Stimulated activated CD4-positive, alpha-beta T cell treated with anti-CD3 and anti-CD28 coated beads, Interleukin-4, amount 100 ng/mL, for 24 hours (primary cell): ENCODE data around the gene CACNG4.

Experiments
- DNase-seq: peaks from one replicate; pipeline ENCODE4 v3.0.0-alpha.2; 2020

CACNG4 gene

DNA sequence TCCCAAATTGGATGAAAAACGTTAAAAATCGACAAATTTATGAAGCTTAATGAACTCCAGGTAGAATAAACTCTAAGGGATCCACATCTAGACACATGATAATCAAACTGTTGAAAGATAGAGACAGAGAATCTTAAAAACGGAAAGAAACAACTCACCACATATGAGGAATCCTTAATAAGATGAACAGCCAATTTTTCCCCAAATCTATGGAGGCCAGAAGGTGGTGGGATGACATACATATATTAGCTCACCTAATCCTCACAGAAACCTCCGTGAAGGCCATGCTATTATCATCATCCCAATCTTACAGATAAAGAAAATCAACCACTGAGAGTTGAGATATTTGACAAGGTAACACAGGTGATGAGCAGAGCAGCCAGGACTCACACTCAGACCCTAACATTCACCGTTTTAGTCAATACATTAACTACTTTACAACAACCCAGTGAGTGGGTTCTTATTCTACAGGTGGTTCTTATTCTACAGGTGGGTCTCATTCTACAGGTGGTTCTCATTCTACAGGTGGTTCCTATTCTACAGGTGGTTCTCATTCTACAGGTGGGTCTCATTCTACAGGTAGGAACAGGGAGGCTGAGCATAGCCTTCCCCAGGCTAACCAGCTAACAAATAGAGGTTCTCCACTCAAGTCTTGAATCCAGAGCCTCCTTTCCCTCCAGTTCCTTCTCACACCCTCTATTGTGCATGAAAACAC lies 84.7 kb downstream of the CACNG4 start:
- DNase-seq, result no peak

DNA sequence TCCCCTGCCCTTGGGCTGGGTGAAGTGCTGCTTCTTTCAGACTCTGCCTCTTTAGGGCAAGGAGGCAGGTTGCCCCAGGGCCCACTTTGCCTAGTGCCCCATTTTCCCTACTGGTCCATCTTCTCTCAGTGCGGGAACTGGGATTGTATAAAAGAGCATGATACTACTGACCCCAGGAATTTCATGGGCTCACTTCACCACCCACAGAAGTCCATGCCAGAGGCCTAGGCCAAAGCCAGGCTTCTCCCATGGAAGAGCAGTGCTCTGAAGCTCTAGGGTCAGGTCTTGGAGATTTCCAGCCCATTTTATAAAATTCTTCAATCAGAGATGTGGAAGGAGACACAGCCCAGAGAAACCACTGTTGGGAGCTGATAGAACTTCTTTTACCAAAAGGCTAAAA lies 85.6 kb downstream of the CACNG4 start:
- DNase-seq, result no peak

DNA sequence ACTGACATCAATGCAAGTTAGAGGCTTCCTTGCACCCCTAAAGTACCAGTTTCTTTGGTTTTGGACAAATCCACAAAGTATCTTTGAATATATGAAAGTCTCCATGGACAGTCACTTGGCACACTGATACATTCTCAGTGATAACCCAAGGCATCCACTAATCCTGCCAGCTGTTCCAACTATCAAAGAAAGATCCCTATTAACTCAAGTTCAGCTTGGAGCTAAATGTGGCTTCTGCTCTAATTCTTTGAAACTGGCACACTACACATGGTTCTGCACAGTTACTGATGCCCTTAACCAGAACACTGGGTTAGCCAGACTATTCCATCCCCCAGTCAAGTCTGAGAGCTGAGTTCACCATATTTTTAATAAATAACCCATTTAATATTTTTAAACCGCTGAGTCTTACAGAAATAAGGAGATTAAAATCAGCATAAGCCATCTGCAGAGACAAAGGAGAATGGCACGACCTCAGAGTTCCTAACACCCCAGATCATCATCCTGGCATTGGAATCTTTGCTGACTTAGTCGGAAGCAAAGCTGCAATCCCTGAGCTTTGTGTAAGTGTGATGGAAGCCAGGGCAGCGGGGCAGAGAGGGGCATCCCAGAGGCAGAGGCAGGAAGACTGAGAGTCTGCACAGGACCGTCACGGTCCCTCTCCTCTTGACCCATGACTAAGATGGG lies 86.1 kb downstream of the CACNG4 start:
- DNase-seq, result no peak

DNA sequence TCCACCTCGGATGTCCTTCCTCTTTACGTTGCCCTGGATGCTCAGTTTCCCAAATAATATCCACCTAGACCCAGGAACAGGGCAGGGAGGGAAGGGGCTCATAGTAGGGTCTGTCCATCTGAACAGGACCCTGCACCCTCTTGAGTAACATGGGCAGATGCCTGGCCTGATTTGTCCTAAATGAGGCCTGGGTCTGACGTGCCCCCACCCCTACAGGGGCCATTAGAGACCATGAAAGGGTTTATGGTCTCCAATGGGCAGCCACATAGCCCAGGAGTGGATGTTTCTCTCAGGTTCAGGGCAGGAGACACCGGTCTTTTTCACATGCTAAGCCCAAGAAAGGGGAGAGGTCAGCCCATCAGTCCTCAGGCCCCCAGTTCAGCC lies 86.6 kb downstream of the CACNG4 start:
- no peak for DNase-seq

DNA sequence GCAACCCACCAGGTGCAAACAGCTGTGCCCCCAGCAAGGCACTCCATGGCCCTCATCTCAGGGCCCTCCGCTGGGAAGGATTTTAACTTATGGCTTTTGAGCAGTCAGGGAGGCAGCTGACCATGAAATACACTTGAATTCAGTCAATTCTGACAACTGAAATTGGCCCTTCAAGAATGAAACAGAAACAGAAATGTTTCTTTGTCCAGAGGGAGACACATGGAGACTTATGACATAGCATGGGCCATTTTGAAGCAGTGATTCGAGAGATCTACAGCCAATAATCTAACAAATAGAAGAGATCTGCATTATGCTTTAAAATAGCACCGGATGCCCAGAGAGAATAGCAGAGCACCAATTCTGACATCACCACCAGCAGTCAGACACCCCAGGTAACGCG lies 87.3 kb downstream of the CACNG4 start:
- no peak for DNase-seq

DNA sequence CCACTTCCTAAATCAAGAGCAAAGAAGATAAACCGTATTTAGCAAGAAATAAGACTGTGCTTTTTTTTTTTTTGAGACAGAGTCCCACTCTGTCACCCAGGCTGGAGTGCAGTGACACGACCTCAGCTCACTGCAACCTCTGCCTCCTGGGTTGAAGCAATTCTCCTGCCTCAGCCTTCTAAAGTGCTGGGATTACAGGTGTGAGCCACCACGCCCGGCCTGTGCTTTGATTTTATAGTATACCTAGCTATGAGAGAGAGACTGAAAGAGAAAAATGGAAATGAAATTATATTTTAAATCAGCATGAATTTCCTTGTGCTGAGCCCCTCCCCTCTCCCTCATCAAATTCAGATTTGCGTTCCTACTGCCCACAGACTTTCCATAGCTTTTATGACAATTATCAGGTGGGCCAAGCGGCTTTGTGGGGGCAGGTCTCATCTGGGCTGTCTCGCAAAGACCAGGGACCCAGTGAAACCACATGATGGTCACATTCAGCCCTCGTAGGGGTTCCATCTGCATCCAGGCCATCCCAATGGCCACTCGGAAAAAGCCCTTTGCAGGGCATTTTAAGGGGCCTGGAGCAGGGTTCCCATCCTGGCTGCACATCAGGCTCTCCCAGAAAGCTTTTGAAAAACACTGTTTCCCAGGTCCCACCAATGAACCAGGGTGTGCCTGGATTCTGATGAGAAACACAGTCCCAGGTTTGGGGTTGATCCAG lies 88.4 kb downstream of the CACNG4 start:
- DNase-seq, result no peak

DNA sequence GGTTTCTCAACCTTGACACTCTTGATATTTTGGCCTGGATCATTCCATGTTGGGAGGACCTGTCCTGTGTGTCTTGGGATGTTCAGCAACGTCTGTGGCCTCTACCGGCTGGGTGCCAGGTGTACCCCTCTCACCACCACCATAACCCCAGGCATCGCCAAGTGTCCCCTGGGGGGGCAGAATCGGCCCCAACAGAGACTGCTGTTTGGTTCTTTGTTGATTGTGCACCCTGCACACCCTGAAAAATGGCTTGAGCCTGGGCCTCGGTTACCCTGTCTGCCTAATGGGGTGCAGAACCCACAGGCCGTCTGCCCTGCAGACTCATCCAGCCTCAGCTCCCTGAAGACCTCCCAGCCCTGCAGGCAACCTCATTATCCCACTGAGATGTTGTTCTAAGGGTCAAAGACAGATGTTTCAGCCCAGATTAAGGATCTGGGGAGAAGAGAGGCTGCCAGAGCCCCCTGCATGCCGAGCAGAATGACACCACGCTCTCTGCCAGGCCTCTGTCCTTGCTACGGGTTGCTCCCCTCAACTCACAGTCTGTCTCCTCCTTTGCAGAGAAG lies 89.0 kb downstream of the CACNG4 start:
- DNase-seq, result no peak

DNA sequence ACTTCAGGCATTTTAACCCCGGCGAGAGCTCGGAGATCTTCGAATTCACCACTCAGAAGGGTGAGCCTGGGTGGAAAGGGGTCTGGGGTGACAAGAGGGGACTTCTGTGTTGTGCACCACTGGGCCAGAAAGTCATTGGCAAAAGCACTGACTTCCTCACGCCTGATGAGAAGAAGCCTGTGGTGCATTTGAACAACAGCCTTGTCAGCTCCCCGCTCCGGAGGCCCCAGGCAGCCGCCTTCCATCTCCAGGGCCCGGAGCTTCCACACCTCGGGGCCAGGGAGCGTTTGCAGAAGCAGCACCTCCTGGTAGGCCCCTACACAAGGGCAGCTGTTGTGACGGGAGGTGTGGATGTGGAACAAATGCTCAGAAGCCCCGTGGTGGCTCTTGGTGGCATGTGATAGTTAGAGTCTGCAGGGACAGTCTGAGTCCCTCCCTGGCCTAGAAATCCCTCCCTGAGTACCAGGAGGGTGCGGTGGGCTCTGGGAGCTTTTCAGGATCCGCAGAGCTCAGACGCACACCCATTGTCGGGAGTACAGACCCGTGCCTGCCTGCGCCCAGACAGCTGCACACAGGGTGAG lies 89.6 kb downstream of the CACNG4 start:
- no peak for DNase-seq

DNA sequence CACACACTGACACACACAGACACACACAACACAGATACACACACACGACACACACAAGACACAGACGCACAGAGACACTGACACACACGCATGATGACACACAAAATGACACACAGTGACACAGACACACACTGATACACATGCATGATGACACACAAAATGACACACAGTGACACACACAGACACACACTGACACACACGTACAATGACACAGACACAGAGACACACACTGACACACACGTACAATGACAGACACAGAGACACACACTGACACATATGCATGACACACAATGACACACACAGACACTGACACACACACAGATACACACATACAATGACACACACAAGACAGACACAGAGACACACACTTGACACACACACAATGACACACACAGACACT lies 90.1 kb downstream of the CACNG4 start:
- DNase-seq, result no peak

DNA sequence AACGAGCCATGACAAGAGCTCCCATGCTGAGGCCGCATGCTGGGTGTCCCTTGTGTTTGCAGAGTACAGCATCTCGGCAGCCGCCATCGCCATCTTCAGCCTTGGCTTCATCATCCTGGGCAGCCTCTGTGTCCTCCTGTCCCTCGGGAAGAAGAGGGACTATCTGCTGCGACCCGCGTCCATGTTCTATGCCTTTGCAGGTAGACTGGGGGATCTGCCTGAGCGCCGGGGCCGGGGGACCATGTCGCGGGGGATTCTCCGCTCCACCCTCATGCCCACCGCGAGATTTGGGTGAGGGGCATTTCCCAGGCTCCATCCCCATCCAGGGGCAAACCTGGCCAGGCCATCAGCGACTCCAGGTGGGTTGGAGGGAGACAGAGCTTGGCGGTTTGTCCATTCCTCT lies 90.5 kb downstream of the CACNG4 start:
- DNase-seq, result no peak

DNA sequence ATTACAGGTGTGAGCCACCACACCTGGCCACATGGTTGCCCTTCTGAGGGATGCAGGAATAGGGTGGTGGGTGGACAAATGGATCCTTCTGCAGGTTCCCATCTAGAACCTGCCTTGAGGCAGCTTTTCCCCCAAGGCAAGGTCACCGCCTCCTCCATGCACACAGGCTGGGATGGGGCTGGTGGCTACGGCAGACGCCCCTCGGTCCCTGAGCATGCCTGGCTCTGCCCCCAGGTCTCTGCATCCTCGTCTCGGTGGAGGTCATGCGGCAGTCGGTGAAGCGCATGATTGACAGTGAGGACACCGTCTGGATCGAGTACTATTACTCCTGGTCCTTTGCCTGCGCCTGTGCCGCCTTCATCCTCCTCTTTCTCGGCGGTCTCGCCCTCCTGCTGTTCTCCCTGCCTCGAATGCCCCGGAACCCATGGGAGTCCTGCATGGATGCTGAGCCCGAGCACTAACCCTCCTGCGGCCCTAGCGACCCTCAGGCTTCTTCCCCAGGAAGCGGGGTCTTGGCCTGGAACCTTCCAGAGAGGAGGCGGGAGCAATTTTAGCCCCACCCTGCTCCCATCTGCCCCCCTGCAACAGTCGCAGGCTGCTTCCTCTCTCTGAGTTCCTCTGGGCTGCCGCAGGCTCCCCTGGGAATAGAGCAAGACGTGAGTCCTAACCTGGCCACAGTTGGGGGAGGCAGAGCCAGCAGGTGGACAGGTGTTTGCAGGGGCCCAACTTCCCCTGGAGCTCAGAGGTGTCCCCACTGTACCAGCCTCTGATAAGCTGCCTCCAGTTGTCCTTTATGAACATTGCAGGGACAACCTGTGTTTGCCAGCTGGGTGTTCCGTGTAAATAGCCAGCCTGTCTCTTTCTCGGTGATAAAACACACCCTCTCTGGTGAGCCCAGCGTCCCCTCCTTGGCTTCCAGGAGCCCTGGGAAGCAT lies 91.6 kb downstream of the CACNG4 start:
- DNase-seq, result no peak

DNA sequence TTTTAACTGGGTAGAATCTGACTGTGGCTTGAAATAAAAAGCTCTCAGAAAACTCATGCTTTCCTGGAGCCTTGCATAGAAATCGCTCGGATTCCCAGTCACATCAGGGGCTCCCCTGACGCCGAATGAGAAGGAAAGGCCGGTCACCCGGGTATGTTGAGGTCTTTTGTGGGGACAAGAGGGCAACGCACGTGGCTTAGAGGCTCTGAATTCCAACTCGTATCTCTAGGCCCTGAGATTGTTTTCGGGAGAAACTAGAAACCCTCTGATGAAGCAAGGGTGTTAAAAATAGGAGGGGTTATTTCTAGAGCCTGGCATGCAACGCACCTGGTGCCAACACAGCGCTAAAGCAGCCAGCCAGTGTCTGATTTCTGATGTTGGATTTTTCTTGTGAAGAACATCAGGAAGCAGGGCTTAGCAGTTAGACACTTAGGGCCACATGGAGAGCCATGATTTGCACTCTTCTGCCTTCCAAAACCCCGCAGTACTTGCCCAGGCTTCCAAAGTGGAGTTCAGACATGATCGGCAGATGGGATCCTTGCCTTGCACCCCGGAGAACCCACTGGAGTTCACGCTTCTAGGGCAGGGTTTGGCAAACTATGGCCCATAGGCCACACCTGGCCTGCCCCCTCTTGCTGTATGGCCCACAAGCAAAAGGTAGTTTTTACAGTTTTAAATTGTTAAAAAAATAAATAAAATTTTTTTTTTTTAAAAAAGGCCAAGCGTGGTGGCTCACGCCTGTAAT lies 92.4 kb downstream of the CACNG4 start:
- no peak for DNase-seq

DNA sequence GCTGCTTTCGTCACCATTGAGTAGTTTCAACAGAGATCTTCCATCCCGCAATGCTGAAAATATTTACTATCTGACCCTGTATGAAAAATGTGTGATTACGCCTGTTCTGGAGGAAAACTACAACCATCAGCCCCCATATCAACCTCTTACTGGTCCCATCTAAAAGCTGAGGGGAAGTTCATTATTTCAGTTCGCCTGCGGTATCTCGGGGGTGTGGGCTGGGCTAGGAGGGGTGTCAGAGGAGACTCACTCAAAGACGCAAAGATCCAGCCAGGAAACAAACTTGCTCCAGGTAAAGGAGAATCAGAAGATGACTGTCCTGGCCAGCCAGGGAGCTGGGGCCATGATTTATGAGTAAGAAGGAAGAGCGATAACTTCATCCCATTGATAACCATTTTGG lies 93.5 kb downstream of the CACNG4 start:
- no peak for DNase-seq

DNA sequence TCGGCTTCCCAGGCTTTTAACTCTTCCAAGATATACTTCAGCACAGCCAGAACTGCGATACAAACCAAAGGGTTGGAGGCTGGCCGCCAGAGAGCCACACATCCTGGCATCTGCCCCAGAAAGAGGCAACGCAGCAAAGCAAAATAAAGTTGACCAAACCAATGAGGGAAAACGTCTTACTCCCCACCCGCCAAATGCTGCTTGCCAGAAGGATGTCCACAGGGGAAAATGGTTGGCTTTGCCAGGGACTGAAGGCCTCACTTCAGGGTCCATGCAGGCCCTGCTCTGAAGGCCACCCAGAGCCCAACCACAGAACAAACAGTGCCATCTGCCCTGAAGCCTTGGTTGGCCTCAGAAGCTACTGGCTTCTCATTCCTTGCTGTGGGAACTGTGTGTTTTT lies 94.9 kb downstream of the CACNG4 start:
- DNase-seq, result no peak

DNA sequence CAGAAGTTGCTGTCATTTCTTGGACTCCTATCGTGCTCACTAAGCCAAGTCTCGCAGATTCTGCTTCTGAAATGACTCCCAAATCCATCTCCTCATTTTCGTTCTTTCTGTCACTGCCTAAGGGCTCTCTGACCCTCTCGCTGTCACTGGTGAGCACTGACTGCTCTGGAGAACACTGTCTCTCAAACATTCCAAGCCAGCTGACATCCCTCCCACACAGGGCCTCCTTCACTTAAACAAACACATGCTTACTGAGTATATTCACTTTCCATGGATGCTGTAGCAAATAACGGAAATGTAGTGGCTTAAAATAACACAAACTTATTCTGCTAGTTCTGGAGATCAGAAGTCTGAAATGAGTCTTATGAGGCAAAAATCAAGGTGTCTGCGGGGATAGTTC lies 98.6 kb downstream of the CACNG4 start:
- DNase-seq, result no peak

DNA sequence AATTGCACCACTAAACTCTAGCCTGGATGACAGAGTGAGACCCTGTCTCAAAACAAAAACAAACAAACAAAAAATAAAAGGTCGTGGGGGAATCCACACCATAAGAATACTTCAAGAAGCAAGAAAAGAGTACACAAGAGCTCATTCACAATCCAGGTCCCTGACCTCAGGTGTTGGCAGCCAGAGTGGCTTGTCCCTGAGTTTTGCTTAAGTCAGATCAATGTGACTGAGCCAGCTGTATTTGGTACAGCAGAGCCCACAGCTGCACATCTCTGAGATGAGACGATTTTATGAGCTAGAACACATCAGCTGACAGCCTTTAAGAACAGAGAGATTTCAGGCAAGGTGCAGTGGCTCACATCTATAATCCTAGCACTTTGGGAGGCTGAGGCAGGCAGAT lies 102.2 kb downstream of the CACNG4 start:
- no peak for DNase-seq

DNA sequence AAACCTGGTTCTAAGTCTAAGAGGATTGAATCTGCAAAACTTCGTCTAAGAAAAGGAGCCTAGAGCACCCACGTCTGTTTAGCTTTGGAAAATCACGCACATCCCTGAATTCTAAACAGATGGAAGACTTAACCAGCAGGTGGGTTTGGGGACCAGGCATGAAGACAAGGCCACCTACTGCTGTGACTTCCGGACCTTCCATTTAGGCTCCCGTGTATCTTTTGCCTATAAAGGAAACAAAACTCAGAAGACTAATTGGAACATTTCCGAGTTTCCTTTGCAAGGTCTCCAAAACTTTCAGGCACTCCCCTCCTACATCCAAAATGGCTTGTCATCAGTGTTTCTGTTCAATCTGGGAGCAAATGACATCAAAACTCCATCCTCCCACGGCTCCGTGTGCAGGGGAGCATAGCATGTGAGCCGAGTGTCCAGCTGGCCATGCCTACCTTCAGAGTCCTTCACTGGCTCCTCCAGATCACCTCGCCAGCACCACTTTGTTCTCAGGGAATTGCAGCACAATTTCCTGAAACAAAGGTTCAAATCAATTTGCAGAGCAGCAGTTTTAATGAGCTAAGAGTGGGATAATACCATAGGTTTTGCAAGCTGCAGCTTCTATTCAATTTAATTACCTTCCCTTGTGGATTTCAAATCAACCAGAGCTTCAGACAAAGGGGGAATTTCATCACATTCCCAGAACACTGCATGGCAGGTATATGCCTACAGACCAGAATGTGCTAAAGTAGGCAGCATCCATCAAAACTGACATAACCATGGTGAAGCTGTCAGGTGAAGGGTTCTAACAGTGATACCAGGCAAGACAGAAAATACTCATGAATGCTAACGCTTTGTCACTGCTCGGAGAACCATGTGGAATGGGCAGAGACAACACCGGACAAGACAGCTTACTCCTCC lies 103.3 kb downstream of the CACNG4 start:
- no peak for DNase-seq

DNA sequence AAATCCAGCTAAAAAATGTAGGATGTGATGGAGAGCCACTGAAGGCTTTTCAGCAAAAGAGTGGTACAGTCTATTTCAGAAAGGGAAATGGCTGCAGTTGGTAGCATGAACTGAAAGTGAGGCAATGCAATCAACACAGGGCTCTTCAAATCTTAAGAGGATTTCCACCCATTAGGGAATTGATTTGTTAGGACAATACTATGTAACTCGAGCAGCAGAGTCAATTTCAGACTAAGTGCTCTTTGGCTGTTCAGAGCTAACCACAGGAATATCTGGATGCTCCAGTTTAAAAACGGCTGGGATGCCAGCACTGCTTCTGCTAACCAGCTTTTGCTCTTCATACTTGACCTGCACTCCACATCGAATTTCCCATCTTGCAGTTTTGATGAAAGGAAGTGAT lies 104.5 kb downstream of the CACNG4 start:
- DNase-seq, result no peak

DNA sequence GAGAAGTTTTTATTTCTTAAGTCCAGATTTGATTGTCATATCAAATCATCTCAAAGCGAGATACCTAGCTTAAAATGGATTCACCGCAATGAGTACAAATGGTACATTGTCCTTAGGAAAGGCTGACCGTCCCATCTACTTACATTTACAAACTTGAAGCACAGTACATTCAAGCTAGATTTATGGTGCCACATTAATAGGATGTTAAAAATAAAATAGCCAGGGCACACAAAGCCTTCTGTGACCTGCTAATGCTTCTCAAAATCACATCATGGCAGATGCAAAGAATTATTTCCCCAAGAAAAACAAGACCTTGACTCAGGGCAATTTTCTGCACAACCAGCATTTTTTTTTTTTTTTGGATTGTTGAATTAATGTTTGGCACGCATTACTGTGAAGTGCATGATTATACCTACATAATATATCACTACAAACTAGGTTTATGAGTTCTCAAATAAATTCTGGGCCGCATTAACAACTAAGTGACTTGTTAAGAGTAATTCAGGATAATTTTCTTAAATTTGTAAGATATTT lies 105.2 kb downstream of the CACNG4 start:
- no peak for DNase-seq

DNA sequence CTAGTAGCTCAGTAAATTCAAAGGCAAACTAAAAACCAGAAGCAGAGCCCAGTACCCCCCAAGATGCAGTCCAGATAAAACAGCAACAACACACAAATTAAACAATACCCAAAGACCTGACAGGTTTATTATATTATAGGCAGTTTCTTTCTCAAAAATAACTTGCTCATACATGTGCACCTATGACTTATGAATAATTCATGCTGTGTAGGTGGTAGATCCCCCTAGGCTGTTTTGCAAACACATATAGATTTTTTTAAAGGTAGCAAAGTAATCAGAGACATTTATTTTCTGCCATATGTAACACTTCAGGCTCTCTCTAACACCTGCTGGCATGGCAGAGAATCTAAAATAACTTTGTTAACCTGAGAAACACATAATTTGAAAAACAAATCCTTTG lies 107.1 kb downstream of the CACNG4 start:
- no peak for DNase-seq
